ENCODE results near the gene KRTAP4-11. TPM values are rescaled to one million over a fixed set of nuclear protein-coding genes. Genes with fewer than 3 reads are reported as not detected.
"Not testable (repeated sequence)": the region's sequence is repeated elsewhere in the genome, so short reads cannot be mapped to it uniquely, and the experiment has no call there.

KRTAP4-11 gene
- total RNA-seq, 4 donors from 2014 or later, result not detected

DNA sequence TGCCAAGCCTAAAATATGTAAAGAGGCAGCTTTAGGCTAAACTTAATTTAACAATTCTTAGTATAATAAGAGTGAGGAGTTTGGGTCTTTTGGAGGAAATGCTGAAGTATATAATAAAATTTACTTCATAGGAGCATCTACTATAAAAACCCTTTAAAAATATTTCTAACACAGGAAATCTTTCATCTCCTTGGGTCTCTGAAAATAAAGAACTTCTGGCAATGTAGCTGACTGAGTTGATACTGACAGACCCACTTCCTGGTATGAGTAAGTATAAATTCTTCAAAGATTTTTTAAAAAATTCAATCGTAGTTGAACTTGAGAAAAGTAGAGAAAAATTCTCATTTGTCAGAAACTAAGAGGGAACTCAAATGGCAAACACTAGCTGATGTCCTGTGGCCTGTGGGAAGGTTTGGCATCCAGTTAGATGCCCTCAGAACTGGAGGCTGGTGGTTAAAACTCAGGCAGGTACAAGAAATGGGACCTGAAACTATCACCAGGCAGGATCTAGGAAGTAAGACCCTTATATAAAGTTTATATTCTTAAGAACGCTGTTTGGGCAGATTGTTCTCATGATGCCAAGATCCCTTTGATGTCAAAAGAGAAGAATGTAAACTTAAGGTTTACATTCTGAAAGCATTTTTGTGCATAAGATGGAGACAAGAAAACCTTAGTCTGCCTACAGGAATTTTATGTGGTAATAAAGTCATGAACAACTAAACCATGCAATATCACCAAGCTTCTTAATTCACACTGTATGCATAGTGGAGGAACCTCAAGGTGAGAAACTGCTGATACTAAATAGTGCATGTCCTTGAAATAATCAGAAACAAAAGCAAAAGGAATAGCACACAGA is 15.9 kb upstream of the KRTAP4-11 start:
- TF ChIP-seq, protein P1, sequence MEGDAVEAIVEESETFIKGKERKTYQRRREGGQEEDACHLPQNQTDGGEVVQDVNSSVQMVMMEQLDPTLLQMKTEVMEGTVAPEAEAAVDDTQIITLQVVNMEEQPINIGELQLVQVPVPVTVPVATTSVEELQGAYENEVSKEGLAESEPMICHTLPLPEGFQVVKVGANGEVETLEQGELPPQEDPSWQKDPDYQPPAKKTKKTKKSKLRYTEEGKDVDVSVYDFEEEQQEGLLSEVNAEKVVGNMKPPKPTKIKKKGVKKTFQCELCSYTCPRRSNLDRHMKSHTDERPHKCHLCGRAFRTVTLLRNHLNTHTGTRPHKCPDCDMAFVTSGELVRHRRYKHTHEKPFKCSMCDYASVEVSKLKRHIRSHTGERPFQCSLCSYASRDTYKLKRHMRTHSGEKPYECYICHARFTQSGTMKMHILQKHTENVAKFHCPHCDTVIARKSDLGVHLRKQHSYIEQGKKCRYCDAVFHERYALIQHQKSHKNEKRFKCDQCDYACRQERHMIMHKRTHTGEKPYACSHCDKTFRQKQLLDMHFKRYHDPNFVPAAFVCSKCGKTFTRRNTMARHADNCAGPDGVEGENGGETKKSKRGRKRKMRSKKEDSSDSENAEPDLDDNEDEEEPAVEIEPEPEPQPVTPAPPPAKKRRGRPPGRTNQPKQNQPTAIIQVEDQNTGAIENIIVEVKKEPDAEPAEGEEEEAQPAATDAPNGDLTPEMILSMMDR (IDR thresholded peaks at IDR 0.05; ENCODE audit: low read depth), result no peak

DNA sequence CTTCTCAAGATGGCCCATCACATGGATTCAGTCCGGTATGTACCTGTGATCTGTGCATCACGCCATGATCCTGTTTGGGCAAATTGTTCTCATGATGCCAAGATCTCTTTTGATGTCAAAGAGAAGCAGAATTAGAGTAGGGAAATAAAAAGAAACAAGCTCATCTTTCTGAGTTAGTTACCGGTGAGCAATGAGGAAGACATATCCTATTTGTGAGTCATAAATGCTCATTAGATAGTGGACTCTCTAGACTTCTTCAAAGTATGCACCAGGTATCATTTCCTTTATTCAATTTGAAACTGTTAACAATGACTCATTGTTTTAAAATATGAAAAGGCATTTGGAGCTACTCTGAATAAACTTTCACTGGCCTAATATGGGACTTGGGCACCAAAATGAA is 13.8 kb upstream of the KRTAP4-11 start:
- TF ChIP-seq, protein P1 (IDR thresholded peaks at IDR 0.05; ENCODE audit: low read depth), result no peak

GRCh38 chr17:41127371-41127770 is 9.2 kb upstream of the KRTAP4-11 start:
- TF ChIP-seq, protein P1 (IDR thresholded peaks at IDR 0.05; ENCODE audit: low read depth), result no peak

DNA sequence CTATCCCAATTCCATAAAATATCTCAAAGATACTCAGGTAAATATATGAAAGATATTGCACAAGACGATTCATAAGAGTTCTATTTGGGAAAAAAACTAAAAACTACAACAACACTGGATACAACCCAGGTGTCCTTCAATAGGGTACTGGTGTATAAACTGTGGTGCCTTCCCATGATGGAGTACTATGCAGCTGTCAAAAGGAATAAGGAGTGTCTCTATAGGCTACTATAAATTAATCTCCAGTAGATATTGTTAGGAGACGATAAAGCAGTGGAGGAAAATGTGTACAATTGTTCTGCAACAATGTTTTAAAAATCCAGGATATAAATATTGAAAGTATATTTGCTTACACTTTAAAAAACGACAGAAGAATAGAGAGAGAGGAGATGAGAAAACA is 8.2 kb upstream of the KRTAP4-11 start:
- TF ChIP-seq, protein P1 (IDR thresholded peaks at IDR 0.05; ENCODE audit: low read depth), result no peak

DNA sequence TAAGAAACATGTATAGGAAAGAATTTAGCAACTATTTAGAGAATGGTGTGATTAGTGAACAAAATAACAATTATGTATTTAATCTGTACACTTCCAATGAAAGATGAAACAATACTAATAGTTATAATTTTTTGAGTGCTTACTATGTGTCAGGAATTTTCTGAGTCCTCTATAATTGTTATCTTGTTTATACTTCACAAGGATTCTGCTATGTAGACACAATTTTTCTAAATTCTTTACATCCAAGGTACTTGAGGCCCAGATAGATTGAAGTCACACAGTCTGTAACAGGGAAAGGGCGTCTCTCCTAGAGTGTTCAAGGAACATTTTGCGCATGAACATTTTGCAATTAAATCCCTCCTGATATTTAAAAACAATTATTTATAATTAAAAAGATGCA is 6.9 kb upstream of the KRTAP4-11 start:
- TF ChIP-seq, protein P1 (IDR thresholded peaks at IDR 0.05; ENCODE audit: low read depth), result no peak

GRCh38 chr17:41123991-41124371 is 5.8 kb upstream of the KRTAP4-11 start, which contains the start of gene KRTAP4-12:
TSS of gene KRTAP4-12 (minus strand) at chr17:41124182. CDS start at chr17:41124122, 60 bp downstream.
- TF ChIP-seq, protein P1 (IDR thresholded peaks at IDR 0.05; ENCODE audit: low read depth), result not testable (repeated sequence)

- TF ChIP-seq, protein P1 (IDR thresholded peaks at IDR 0.05; ENCODE audit: low read depth), result no peak
Measured at GRCh38 chr17:41121742-41122141, 3.6 kb upstream of the KRTAP4-11 start.
